GM12864 (cell line): Measurements from ENCODE around the gene AFF1.

ENCODE experiments used
- DNase-seq: peaks from one replicate; pipeline ENCODE4 v3.0.0-alpha.2; 2011; ENCODE audit warnings: low read depth
- H3K4me3 ChIP-seq: 2 replicates; pipeline ENCODE4 v1.5.1; 2011; ENCODE audit warnings: mild to moderate bottlenecking, low read depth, low read length, control low read depth
- TF ChIP-seq, protein P1 (sequence below): IDR thresholded peaks from 2 replicates; pipeline ENCODE4 v1.5.1; 2011; ENCODE audit warnings: low read depth, mild to moderate bottlenecking, moderate library complexity, low read length, control low read depth, inconsistent platforms; ENCODE audit errors: missing control alignments

Gene AFF1, protein sequence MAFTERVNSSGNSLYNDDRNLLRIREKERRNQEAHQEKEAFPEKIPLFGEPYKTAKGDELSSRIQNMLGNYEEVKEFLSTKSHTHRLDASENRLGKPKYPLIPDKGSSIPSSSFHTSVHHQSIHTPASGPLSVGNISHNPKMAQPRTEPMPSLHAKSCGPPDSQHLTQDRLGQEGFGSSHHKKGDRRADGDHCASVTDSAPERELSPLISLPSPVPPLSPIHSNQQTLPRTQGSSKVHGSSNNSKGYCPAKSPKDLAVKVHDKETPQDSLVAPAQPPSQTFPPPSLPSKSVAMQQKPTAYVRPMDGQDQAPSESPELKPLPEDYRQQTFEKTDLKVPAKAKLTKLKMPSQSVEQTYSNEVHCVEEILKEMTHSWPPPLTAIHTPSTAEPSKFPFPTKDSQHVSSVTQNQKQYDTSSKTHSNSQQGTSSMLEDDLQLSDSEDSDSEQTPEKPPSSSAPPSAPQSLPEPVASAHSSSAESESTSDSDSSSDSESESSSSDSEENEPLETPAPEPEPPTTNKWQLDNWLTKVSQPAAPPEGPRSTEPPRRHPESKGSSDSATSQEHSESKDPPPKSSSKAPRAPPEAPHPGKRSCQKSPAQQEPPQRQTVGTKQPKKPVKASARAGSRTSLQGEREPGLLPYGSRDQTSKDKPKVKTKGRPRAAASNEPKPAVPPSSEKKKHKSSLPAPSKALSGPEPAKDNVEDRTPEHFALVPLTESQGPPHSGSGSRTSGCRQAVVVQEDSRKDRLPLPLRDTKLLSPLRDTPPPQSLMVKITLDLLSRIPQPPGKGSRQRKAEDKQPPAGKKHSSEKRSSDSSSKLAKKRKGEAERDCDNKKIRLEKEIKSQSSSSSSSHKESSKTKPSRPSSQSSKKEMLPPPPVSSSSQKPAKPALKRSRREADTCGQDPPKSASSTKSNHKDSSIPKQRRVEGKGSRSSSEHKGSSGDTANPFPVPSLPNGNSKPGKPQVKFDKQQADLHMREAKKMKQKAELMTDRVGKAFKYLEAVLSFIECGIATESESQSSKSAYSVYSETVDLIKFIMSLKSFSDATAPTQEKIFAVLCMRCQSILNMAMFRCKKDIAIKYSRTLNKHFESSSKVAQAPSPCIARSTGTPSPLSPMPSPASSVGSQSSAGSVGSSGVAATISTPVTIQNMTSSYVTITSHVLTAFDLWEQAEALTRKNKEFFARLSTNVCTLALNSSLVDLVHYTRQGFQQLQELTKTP

GRCh38 chr4:86934771-86935565 is at the start of gene AFF1:
Gene AFF1, plus strand, starts transcription at chr4:86935011. Its CDS starts 13,523 bp downstream, at chr4:86948534.
- H3K4me3 ChIP-seq, result peak within 1 kb of the TSS; percentile 95
- TF ChIP-seq, protein P1, sequence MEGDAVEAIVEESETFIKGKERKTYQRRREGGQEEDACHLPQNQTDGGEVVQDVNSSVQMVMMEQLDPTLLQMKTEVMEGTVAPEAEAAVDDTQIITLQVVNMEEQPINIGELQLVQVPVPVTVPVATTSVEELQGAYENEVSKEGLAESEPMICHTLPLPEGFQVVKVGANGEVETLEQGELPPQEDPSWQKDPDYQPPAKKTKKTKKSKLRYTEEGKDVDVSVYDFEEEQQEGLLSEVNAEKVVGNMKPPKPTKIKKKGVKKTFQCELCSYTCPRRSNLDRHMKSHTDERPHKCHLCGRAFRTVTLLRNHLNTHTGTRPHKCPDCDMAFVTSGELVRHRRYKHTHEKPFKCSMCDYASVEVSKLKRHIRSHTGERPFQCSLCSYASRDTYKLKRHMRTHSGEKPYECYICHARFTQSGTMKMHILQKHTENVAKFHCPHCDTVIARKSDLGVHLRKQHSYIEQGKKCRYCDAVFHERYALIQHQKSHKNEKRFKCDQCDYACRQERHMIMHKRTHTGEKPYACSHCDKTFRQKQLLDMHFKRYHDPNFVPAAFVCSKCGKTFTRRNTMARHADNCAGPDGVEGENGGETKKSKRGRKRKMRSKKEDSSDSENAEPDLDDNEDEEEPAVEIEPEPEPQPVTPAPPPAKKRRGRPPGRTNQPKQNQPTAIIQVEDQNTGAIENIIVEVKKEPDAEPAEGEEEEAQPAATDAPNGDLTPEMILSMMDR, result no peak
- DNase-seq, result no peak

- H3K4me3 ChIP-seq, result no peak overlapping the region
- TF ChIP-seq, protein P1, result no peak
- DNase-seq, result no peak
These were observed 44.0 kb upstream of the AFF1 start for GRCh38 chr4:86890790-86891189.

DNA sequence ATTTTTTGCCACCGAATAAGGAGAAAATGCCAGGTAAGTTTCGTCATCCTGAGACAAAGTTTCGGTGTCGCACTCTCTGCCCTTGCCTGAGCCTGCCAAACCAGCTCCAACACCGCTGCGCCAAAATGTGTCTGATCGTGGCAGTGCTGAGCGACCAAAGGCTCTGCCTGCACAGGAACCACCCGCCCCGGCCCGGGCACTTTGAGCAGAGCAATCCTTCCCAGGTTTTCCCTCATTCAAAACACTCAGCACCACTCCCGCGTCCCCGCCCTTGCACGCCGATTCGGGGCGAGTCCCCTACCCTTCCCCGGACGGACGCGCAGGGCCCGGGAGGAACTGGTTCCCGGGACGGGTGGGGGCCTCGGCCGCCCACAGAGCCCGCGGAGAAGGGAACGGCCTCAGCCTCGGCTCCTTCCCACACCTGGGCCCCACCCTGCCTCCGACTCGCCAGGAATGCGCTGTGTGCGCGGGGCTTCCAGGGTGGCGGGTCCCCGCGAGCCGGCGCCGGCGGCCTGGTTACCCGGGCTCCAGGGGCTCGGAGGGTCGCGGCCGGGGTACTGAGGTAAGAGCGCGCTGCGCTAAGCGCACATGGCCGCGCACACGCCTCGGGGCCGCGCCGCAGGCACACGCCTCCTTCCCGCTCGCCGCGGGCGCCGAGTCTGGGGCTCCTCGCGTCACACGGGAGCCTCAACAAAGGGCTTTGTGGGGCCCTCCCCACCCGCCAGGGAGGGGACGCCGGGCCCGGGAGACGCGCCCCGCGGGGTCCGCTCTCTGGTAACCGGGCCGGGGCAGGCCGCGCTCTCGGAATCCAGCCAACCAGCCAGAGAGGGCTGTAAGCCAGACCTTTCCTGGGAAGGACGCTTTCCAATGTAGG is 42.8 kb upstream of the AFF1 start, which contains the start of gene C4orf36:
Gene C4orf36 (minus strand): TSS at position 661 of the 874 bp plus-strand sequence. CDS start 902 bp downstream, outside the sequence.
- no peak for DNase-seq

DNA sequence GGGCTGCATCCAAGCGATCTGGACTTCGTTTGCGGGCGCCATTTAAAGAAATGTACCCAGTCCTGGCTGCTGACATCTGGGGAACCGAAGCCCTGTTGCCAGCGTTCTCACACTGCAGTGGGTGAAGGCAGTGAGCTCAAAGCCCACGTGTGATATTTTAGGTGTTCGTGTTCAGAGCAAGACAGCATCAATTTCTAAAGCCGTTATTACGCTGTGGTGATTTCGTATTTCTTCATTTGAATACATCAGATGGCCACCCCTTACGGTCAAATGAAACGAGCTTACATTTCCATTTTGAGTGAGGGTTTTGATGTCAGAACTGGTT is 42.2 kb upstream of the AFF1 start:
- peak overlapping the region; percentile 52 for H3K4me3 ChIP-seq
- DNase-seq, result no peak
- TF ChIP-seq, protein P1, result no peak

More for the DNA sequence above, 42.8 kb upstream of the AFF1 start, which contains the start of gene C4orf36:
- TF ChIP-seq, protein P1, result no peak
- H3K4me3 ChIP-seq, result peak within 1 kb of the TSS; percentile 52

DNA sequence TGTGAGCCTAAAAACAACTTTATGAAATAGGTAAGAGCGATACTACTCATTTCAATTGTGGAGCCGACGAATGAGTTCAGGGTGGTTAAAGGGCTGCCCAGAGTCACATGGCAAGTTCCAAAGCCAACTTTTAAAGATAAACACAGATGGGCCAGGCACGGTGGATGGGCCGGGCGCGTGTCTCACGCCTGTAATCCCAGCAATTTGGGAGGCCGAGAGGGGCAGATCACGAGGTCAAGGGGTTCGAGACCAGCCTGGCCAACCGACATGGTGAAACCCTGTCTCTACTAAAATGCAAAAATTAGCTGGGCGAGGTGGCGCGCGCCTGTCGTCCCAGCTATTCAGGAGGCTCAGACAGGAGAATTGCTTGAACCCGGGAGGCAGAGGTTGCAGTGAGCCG is 41.7 kb upstream of the AFF1 start:
- DNase-seq, result no peak
- TF ChIP-seq, protein P1, result no peak
- H3K4me3 ChIP-seq, result no peak overlapping the region
